HG03354 (cell line): Measurements from ENCODE around the gene LTBP1.
A peak's percentile ranks its signal among the peaks of the same experiment; 100 is the strongest.

Experiments
- ATAC-seq: cut with Tn5 transposase; IDR thresholded peaks from one replicate; pipeline ENCODE4 v1.9.1; 2021; ENCODE audit warnings: mild to moderate bottlenecking; ENCODE audit not compliant: unreplicated experiment, poor library complexity, severe bottlenecking

The LTBP1 gene

GRCh38 chr2:33316328-33316727, 369.6 kb downstream of the LTBP1 start:
- ATAC-seq = no peak

- ATAC-seq = no peak
Measured at GRCh38 chr2:33317369-33318007, 370.7 kb downstream of the LTBP1 start.

GRCh38 chr2:33318456-33318855, 371.7 kb downstream of the LTBP1 start:
- ATAC-seq = no peak

GRCh38 chr2:33320573-33320972, 373.8 kb downstream of the LTBP1 start:
- no peak for ATAC-seq

- peak; percentile 71 for ATAC-seq
Measured at GRCh38 chr2:33321236-33321771, 374.6 kb downstream of the LTBP1 start.

- no peak for ATAC-seq
Measured at GRCh38 chr2:33321876-33322483, 375.2 kb downstream of the LTBP1 start.

GRCh38 chr2:33322612-33323011, 375.9 kb downstream of the LTBP1 start:
- ATAC-seq = no peak

- ATAC-seq = no peak
Measured at GRCh38 chr2:33323957-33324356, 377.2 kb downstream of the LTBP1 start.

GRCh38 chr2:33326100-33326499, 379.3 kb downstream of the LTBP1 start:
- ATAC-seq = no peak

- ATAC-seq = no peak
Measured at GRCh38 chr2:33333433-33333832, 386.7 kb downstream of the LTBP1 start.

- no peak for ATAC-seq
Measured at GRCh38 chr2:33334083-33334482, 387.3 kb downstream of the LTBP1 start.

- no peak for ATAC-seq
Measured at GRCh38 chr2:33335516-33335915, 388.8 kb downstream of the LTBP1 start.

- no peak for ATAC-seq
Measured at GRCh38 chr2:33336036-33336625, 389.4 kb downstream of the LTBP1 start.

GRCh38 chr2:33337385-33337960, 390.7 kb downstream of the LTBP1 start:
- ATAC-seq = no peak

GRCh38 chr2:33337981-33338380, 391.2 kb downstream of the LTBP1 start:
- no peak for ATAC-seq

- ATAC-seq = no peak
Measured at GRCh38 chr2:33339269-33339668, 392.5 kb downstream of the LTBP1 start.

GRCh38 chr2:33340280-33340679, 393.5 kb downstream of the LTBP1 start:
- no peak for ATAC-seq

- no peak for ATAC-seq
Measured at GRCh38 chr2:33342171-33342570, 395.4 kb downstream of the LTBP1 start.

GRCh38 chr2:33342705-33343104, 396.0 kb downstream of the LTBP1 start:
- ATAC-seq = no peak

- no peak for ATAC-seq
Measured at GRCh38 chr2:33343387-33343895, 396.7 kb downstream of the LTBP1 start.

GRCh38 chr2:33344230-33344629, 397.5 kb downstream of the LTBP1 start:
- ATAC-seq = no peak
